ENCODE data around the gene TTC17.
"Not testable (repeated sequence)": the region's sequence is repeated elsewhere in the genome, so short reads cannot be mapped to it uniquely, and the experiment has no call there.

Gene TTC17

DNA sequence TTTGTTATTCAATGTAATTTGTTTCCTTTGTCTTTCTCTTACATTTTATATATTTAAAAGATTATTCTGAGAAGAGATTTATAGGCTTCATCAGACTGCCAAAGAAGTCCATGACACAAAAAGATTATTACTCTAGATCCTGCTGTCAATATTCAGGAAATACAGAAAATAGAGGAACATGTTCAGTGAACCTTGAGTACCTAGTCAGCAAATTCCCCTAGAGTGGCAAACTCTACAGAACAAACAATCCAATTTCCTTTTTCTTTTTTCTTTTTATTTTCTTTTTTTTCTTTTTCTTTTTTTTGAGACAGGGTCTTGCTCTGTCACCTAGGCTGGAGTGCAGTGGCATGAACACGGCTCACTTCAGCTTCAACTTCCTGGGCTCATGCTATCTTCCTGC lies 23.9 kb downstream of the TTC17 start:
- DNase-seq, result no peak

DNA sequence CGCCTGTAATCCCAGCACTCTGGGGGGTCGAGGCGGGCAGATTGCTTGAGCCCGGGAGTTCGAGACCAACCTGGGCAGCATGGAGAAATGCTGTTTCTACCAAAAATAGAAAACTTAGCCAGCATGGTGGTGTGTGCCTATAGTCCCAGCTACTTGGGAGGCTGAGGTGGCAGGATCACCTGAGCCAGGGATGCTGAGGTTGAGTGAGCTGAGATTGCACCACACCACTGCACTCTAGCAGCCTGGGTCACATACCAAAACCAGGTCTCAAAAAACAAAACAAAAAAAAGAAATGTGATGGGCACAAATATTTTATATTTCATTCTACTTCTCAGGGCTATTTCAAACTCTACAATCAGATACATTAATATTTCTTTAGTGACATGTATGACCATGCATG lies 25.7 kb downstream of the TTC17 start:
- no peak for DNase-seq

GRCh38 chr11:43392713-43393112 lies 34.0 kb downstream of the TTC17 start:
- DNase-seq, result no peak

DNA sequence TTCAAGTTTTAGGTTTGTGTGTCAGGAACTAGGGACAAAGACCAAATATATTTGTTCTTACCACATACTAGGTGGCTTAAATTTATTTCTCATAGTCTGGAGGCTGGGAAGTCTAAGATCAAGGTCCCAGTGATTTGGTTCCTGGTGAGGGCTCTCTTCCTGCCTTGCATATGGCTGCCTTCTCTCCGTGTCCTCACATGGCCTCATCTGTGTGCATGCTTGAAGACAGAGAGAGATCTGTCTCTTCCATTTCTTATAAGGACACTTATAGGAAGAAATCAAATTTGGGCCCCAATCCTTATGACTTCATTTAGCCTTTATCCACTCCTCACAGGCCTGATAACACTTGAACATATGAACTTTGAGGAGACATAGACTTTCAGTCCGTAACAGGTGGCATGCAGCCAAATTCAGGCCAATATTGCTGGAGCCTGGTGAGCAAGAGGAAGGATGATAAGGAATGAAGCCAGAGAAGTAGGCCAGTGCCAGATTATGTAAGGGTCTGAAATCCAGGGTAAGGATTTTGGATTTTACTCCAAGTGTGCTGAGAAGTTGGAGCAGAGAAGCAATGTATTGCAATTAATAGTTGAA lies 35.1 kb downstream of the TTC17 start:
- no peak for DNase-seq

DNA sequence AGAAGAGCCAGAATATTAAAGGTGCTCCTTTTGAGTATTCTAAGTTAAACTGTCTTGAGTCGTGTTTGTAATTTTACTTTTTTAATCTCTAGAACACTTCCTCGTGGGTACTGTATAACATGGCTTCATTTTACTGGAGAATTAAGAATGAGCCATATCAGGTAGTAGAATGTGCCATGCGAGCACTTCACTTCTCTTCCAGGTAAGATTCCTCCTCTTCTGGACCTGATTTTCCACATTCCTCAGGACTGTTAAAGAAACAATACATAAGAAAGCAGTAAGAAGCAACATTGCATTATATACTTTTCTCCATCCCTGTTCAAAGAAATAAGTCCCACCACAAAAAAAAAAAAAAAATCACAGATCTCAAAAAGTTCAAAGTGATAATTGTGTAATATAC lies 37.9 kb downstream of the TTC17 start:
- DNase-seq, result no peak

- no peak for DNase-seq
These were observed 38.5 kb downstream of the TTC17 start for GRCh38 chr11:43397251-43397650.

DNA sequence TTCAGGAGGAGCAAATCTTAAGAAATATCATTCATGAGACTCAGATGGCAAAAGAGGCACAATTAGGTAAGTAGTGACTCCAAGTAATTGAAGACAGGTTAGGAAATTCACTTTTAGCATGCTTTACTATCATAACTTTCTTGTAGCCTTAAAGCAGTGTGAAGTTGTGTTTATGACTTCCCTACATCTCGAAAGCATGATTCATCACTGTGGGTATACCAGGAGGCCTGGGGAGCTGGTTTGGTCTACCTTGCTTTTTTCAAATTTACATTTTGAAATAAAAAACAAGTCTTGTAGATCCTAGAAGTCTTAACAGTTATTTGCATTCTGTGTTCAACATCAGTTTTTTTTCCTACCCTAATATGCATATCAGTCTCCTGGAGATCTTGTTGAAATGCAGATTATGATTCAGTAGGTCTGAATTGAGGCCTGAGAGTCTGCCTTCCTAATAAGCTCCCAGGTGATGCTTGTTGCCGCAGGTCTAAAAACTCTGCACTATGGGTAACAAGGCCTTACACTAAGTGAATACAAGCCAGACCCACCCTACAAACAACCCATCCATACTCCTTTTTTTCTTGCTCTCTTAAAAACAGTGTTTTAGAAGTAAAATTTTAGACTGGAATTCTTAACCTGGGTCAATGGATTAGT lies 41.4 kb downstream of the TTC17 start:
- no peak for DNase-seq

DNA sequence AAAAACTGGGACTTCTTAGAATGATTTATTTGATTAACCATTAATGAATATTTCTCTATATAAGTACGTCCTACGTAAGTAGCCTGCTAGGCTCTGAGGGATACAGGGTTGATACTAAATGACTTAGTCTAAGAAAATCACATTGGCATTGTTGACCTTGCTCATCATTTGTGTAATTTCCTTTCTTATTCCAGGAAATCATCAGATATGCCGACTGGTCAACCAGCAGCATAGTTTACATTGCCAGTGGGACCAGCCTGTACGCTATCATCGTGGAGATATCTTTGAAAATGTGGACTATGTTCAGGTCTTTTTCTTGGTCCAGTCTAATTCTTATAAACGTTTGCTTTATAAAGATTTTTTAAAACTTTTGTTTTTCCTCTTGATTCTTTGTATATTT lies 42.5 kb downstream of the TTC17 start:
- DNase-seq, result no peak

DNA sequence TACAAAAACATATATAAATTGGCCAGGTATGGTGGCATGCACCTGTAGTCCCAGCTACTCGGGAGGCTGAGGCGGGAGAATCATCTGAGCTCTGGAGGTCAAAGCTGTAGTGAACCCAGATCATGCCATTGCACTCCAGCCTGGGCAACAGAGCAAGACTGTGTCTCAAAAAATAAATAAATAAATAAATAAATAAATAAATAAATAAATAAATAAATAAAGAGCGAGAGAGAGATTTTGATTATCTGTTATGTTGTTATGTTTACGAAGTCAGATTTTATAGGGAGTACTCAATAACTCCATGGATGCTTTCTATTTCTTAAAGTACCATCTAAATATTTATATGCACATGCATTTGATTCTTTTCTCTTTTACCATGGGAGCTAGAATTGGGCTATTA lies 43.1 kb downstream of the TTC17 start:
- not testable (repeated sequence) for DNase-seq

GRCh38 chr11:43403357-43404231 lies 44.9 kb downstream of the TTC17 start:
- no peak for DNase-seq

- DNase-seq, result no peak
These were observed 45.7 kb downstream of the TTC17 start for GRCh38 chr11:43404406-43404805.

DNA sequence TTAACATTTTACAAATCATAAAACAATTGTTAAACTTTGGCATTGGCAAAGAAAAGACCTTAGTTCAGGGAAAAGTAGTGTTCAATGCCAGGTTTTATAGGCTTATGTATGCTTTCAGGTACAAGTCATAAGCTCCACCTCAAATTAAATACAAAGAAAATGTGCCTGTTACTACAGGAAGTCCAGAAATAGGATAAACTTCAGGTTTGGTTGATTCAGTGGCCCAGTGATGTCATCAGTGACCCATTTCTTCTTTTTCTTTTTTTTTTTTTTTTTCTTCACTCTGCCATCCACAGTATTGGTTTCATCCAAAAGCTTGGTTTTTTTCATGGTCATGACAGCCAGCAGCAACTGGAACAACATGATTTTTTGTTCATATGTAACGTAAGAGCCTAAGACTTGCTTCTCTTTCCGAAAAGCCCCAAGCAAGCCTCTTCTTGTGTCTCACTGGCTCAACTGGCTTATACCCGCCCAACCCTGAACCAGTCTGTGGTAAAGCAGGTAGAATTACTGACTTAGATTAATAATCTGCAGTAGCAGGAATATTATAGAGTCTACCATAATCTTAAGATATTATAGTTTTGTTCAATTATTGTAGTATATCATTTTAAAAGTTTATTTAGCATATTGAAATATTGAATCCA lies 46.2 kb downstream of the TTC17 start:
- DNase-seq, result no peak

DNA sequence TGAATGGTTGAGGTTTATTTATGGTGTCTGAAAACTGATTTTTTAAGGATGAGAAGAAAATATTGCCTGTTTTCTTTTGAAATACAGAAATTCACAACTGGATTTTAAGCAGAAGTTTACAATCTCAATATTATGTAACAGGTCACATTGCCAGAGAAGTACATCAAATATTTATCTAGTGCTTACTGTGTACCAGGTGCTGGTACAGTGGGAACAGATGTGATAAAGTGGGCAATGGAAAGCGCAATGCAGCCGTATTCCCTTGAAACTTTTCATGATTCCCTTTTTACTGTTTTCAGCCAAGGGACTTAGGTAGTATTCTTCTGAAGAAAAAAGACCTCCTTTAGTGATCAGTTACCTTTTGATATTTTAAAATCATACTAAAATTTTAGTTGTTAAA lies 49.6 kb downstream of the TTC17 start:
- DNase-seq, result no peak

- DNase-seq, result no peak
These were observed 51.7 kb downstream of the TTC17 start for GRCh38 chr11:43410394-43410793.

DNA sequence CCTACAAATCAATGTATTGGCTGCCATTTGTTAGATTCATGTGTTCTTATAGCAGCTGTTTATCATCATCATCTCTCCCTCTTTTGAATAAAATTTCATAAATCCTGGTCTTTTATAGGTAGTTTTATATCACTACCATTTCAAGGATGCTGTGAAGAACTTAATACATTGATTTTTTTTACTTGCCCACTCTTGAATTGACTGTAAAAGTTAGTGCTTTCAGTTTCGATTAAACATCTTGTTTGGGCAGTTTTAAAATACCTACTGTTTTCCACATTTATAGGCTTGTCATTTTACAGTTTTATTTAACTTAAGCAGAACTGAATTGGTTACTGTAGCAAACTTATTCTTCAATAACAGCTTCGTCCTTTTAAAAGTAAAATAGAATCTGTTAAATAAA lies 59.5 kb downstream of the TTC17 start:
- no peak for DNase-seq

- peak; percentile 6 for DNase-seq
These were observed 60.7 kb downstream of the TTC17 start for GRCh38 chr11:43419460-43419859.

GRCh38 chr11:43427971-43428370 lies 69.3 kb downstream of the TTC17 start:
- DNase-seq, result no peak

DNA sequence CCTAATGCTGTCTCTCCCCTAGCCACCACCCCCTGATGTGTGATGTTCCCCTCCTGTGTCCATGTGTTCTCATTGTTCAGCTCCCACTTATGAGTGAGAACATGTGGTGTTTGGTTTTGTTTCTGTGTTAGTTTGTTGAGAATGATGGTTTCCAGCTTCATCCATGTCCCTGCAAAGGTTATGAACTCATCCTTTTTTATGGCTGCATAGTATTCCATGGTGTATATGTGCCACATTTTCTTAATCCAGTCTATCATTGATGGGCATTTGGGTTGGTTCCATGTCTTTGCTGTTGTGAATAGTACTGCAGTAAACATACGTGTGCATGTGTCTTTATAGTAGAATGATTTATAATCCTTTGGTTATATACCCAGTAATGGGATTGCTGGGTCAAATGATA lies 72.2 kb downstream of the TTC17 start:
- not testable (repeated sequence) for DNase-seq

DNA sequence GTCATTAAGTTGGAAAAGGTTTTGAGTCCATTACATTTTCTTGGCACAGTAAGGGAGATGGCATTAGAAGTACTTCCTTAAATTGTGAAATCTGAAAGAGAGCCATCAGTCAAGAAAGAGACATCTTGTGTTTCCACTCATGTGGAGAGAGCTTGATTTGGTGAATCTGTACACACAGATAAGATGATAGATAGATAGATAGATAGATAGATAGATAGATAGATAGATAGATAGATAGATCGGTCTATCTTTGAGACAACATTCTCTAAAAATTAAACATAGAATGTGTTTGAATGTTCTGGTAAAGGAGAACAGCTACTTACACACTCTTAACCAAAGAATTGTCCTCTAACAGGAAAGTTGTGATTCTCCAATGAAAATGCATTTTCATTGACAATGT lies 76.2 kb downstream of the TTC17 start:
- no peak for DNase-seq

- DNase-seq, result no peak
These were observed 81.8 kb downstream of the TTC17 start for GRCh38 chr11:43440486-43440885.

GRCh38 chr11:43443811-43444210 lies 85.1 kb downstream of the TTC17 start:
- no peak for DNase-seq

DNA sequence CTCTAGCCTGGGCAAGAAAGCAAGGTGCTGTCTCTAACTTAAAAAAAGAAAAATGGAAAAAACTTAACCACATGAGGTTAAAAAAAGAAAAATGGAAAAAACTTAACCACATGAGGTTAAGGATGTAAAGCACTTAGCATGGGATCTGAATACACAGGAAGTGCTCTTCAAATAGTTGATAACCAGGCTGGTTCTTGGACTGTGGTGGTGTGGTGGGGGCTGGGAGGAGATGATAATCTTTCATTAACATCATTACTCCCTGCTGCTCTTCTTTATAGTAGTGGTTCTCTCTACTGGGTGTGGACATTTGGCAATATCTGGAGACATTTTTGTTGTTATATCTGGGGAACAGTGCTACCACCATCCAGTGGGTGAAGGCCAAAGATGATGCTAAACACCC lies 88.4 kb downstream of the TTC17 start:
- no peak for DNase-seq

- DNase-seq, result no peak
These were observed 99.8 kb downstream of the TTC17 start for GRCh38 chr11:43458486-43458885.

DNA sequence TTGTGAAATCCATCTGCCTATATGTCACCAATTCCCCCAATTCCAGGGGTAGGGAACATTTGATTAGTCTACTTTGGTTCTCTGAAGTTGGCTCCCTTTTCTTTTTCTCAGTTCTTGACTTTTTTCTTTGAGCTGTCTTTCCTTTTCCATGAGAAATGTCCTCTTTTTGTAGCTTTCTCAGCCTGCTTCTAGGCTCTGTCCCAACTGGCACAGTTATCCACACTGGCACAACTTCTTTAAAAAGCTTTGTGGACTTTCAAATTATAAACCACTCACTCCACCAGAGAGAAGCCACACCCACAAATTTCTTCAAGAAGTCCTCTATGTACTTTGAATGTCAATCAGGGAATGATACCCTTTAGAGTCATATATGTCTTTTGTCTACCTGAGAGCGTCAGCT lies 100.5 kb downstream of the TTC17 start:
- no peak for DNase-seq

Data from COR-L47 (cell line).